Measurements from ENCODE around the gene EXOC8. TPM values are rescaled to one million over a fixed set of nuclear protein-coding genes. Genes with fewer than 3 reads are reported as not detected.

EXOC8 gene
- total RNA-seq, 4 donors from 2014 or later = 16.3 to 32.6 (median 19.8) TPM

DNA sequence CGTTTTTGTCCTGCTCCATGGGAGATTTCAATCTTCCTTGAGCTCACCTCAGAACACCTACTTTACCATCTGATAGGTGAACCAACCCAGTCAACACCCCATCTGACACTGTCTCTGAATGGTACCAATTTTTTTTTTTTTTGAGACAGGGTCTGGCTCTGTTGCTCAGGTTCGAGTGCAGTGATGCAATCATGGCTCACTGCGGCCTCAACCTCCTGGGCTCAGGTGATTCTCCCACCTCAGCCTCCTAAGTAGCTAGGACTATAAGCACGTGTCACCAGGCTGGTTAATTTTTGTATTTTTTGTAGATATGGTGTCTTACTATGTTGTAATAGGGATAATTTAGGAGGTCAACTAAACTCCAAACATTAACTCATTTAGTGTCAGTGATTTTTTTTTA is 36.7 kb upstream of the EXOC8 start:
- WGBS = 91% methylated on average over 4 of the region's 4 CpGs

GRCh38 chr1:231372501-231372900 is 34.8 kb upstream of the EXOC8 start:
- no peak overlapping the region for H3K4me3 ChIP-seq
- no peaks in the 10 kb centered on the region for H3K27me3 ChIP-seq
- H3K27ac ChIP-seq = no peak overlapping the region
- H3K4me1 ChIP-seq = peaks cover 9% of the 10 kb centered on the region
- H3K36me3 ChIP-seq = peaks cover 14% of the 10 kb centered on the region
- no peaks in the 10 kb centered on the region for H3K9me3 ChIP-seq
- TF ChIP-seq POLR2A (IDR thresholded peaks at IDR 0.05) = no peak
- TF ChIP-seq EP300 (IDR thresholded peaks at IDR 0.05) = no peak
- no peak for TF ChIP-seq POLR2AphosphoS5 (IDR thresholded peaks at IDR 0.05)
- TF ChIP-seq, protein P1, sequence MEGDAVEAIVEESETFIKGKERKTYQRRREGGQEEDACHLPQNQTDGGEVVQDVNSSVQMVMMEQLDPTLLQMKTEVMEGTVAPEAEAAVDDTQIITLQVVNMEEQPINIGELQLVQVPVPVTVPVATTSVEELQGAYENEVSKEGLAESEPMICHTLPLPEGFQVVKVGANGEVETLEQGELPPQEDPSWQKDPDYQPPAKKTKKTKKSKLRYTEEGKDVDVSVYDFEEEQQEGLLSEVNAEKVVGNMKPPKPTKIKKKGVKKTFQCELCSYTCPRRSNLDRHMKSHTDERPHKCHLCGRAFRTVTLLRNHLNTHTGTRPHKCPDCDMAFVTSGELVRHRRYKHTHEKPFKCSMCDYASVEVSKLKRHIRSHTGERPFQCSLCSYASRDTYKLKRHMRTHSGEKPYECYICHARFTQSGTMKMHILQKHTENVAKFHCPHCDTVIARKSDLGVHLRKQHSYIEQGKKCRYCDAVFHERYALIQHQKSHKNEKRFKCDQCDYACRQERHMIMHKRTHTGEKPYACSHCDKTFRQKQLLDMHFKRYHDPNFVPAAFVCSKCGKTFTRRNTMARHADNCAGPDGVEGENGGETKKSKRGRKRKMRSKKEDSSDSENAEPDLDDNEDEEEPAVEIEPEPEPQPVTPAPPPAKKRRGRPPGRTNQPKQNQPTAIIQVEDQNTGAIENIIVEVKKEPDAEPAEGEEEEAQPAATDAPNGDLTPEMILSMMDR (IDR thresholded peaks at IDR 0.05) = no peak
- DNase-seq (ENCODE audit: low spot score in 2 of 2) = no peak

More for the DNA sequence above, 36.7 kb upstream of the EXOC8 start:
- DNase-seq (ENCODE audit: low spot score in 2 of 2) = no peak
- TF ChIP-seq POLR2AphosphoS5 (IDR thresholded peaks at IDR 0.05) (no peak), POLR2A (IDR thresholded peaks at IDR 0.05) (no peak), EP300 (IDR thresholded peaks at IDR 0.05) (no peak)
- TF ChIP-seq, protein P1 (IDR thresholded peaks at IDR 0.05) = no peak
- Histone ChIP-seq H3K27me3 (no peaks in the 10 kb centered on the region), H3K36me3 (peaks cover 6% of the 10 kb centered on the region), H3K4me1 (peaks cover 17% of the 10 kb centered on the region), H3K9me3 (no peaks in the 10 kb centered on the region), H3K4me3 (no peak overlapping the region), H3K27ac (no peak overlapping the region)

GRCh38 chr1:231369282-231369681 is 31.6 kb upstream of the EXOC8 start:
- Histone ChIP-seq H3K27ac (no peak overlapping the region), H3K36me3 (peaks cover 24% of the 10 kb centered on the region), H3K4me3 (no peak overlapping the region), H3K4me1 (no peaks in the 10 kb centered on the region), H3K9me3 (no peaks in the 10 kb centered on the region), H3K27me3 (no peaks in the 10 kb centered on the region)
- no peak for DNase-seq (ENCODE audit: low spot score in 2 of 2)
- TF ChIP-seq, protein P1 (IDR thresholded peaks at IDR 0.05) = no peak
- TF ChIP-seq POLR2AphosphoS5 (IDR thresholded peaks at IDR 0.05) = no peak
- TF ChIP-seq POLR2A (IDR thresholded peaks at IDR 0.05) = no peak
- TF ChIP-seq EP300 (IDR thresholded peaks at IDR 0.05) = no peak
- WGBS = 69% methylated on average over 3 of the region's 3 CpGs

DNA sequence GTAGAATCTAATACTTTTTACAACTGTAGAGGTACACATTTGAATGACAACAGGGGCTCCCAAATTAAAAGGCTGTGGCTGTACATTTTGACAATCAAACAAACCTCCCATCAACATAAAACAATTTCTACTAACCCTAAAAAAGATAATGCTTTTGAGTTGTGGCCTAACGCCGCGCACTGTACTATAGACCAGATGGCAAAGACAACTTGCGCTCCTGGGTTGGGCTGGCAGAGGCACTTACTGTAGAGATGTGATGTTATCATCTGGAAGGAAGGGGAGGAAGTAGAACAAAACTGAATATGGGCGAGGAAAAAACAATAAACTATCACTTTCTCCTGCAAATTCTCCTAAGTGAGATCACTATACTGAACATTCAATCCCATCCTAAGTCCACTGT is 26.5 kb upstream of the EXOC8 start:
- Histone ChIP-seq H3K9me3 (no peaks in the 10 kb centered on the region), H3K4me1 (peaks cover 5% of the 10 kb centered on the region), H3K27ac (no peak overlapping the region), H3K27me3 (no peaks in the 10 kb centered on the region), H3K36me3 (peaks cover 16% of the 10 kb centered on the region), H3K4me3 (no peak overlapping the region)
- WGBS = 88% methylated on average over 5 of the region's 5 CpGs
- TF ChIP-seq EP300 (IDR thresholded peaks at IDR 0.05) (no peak), POLR2A (IDR thresholded peaks at IDR 0.05) (no peak), POLR2AphosphoS5 (IDR thresholded peaks at IDR 0.05) (no peak)
- TF ChIP-seq, protein P1 (IDR thresholded peaks at IDR 0.05) = no peak
- DNase-seq (ENCODE audit: low spot score in 2 of 2) = no peak

GRCh38 chr1:231363624-231364023 is 26.0 kb upstream of the EXOC8 start:
- WGBS = 80% methylated on average over 1 of the region's 1 CpG
- no peak for DNase-seq (ENCODE audit: low spot score in 2 of 2)
- Histone ChIP-seq H3K27me3 (no peaks in the 10 kb centered on the region), H3K27ac (no peak overlapping the region), H3K4me3 (no peak overlapping the region), H3K4me1 (peaks cover 10% of the 10 kb centered on the region), H3K9me3 (no peaks in the 10 kb centered on the region), H3K36me3 (peaks cover 16% of the 10 kb centered on the region)
- TF ChIP-seq EP300 (IDR thresholded peaks at IDR 0.05) = no peak
- no peak for TF ChIP-seq POLR2AphosphoS5 (IDR thresholded peaks at IDR 0.05)
- no peak for TF ChIP-seq POLR2A (IDR thresholded peaks at IDR 0.05)
- TF ChIP-seq, protein P1 (IDR thresholded peaks at IDR 0.05) = no peak

Data from suprapubic skin (tissue), 4 donors.